Measurements from ENCODE around the gene SCRN1. TPM values are rescaled to one million over a fixed set of nuclear protein-coding genes. Genes with fewer than 3 reads are reported as not detected.

SCRN1 gene
- total and polyA plus RNA-seq, 2 of the 13 experiments (the other 11 are each of a cell fraction or from before 2014, with no cell fraction given) = 43.2 to 49.8 TPM

- H3K9ac ChIP-seq (ENCODE audit: insufficient read depth, low read depth, low read length) = no peak overlapping the region
- no peak overlapping the region for H3K27ac ChIP-seq (ENCODE audit: extremely low read length, insufficient read depth, low read length)
- ATAC-seq (peak; percentile 63), FAIRE-seq (no peak), DNase-seq (ENCODE audit: low spot score) (no peak)
- 0 out of 5 replicates have a peak, but pooled peaks cover 0 to 4% of the 10 kb centered on the region in 2 experiments for H3K27me3 ChIP-seq (ENCODE audit: control insufficient read depth in 1 of 2, insufficient read depth in 2 of 2, low read length in 2 of 2)
- 0% methylated on average over 1 of the region's 1 CpG for WGBS (ENCODE audit: low lambda C conversion rate)
- H3K4me3 ChIP-seq (replicated peaks in 1 of 3; ENCODE audit: insufficient read depth in 1 of 3, low read depth in 2 of 3, low read length in 3 of 3) = no peak overlapping the region
- intact Hi-C loops (cut with micrococcal nuclease; ENCODE audit: unreplicated experiment) (no loop called here), in situ Hi-C loops (cut with HindIII; ENCODE audit: extremely low pct_ligation_motif_present, low pct_unique_long_range_greater_than_20kb) (no loop called here)
- no TSS peak for BruUV-seq (replicated peaks)
- no peak overlapping the region for H2AFZ ChIP-seq (ENCODE audit: low read length)
- no peaks in the 10 kb centered on the region for H3K36me3 ChIP-seq (replicated peaks in 1 of 2; ENCODE audit: control insufficient read depth in 1 of 2, insufficient read depth in 2 of 2, low read length in 2 of 2)
- no peaks in the 10 kb centered on the region for H4K20me1 ChIP-seq (ENCODE audit: insufficient read depth, low read length)
- no peaks in the 10 kb centered on the region for H3K79me2 ChIP-seq (ENCODE audit: insufficient read depth, low read length)
- 0 out of 2 replicates have a peak, but pooled peaks cover 4% of the 10 kb centered on the region for H3K9me3 ChIP-seq (ENCODE audit: low read length)
- CTCF ChIA-PET (ENCODE audit: low intra/inter-chr PET ratio, low total read pairs) = no interaction called here
- H3K4me1 ChIP-seq (ENCODE audit: insufficient read depth, low read length) = no peaks in the 10 kb centered on the region
- no peak overlapping the region for H3K4me2 ChIP-seq (ENCODE audit: low read depth, low read length)
- POLR2A ChIA-PET = no interaction called here
- TF ChIP-seq TBX3 (IDR thresholded peaks at IDR 0.05; ENCODE audit: borderline replicate concordance) = no peak
- no peak for TF ChIP-seq BCL3 (CRISPR knock-in tag; IDR thresholded peaks at IDR 0.05)
- no peak for TF ChIP-seq DNMT1 (CRISPR knock-in tag; IDR thresholded peaks at IDR 0.05)
- TF ChIP-seq TGIF2 (CRISPR knock-in tag; IDR thresholded peaks at IDR 0.05) = no peak
- no peak for TF ChIP-seq SMARCE1 (IDR thresholded peaks at IDR 0.05; ENCODE audit: borderline replicate concordance)
- TF ChIP-seq XBP1 (CRISPR knock-in tag; IDR thresholded peaks at IDR 0.05) = no peak
- no peak for TF ChIP-seq ZBTB7B (CRISPR knock-in tag; IDR thresholded peaks at IDR 0.05)
- TF ChIP-seq GLMP (CRISPR knock-in tag; IDR thresholded peaks at IDR 0.05; ENCODE audit: borderline replicate concordance) = no peak
- no peak for TF ChIP-seq DMTF1 (CRISPR knock-in tag; IDR thresholded peaks at IDR 0.05)
- TF ChIP-seq DDIT3 (CRISPR knock-in tag; IDR thresholded peaks at IDR 0.05) = no peak
- TF ChIP-seq KDM3A (CRISPR knock-in tag; IDR thresholded peaks at IDR 0.05; ENCODE audit: low read depth) = no peak
- no peak for TF ChIP-seq ZSCAN29 (CRISPR knock-in tag; conservative IDR thresholded peaks at IDR 0.05)
Observed at GRCh38 chr7:29900745-29901144, 88.9 kb downstream of the SCRN1 start.

Data from HepG2 (cell line).